Mesenchymal stem cell (in vitro differentiated cells and primary cell): ENCODE data around the gene NFIB.

Experiments
- DNase-seq: peaks from one replicate; pipeline ENCODE4 v3.0.0-alpha.2; 2013
- H2AFZ ChIP-seq: one replicate; pipeline ENCODE4 v1.6.1; 2013; ENCODE audit warnings: low read depth, mild to moderate bottlenecking, control low read depth, inconsistent platforms, low read length, moderate library complexity
- H2AK5ac ChIP-seq: 2 replicates; pipeline ENCODE4 v1.6.1; 2013; ENCODE audit warnings: low read length, moderate library complexity, mild to moderate bottlenecking, inconsistent platforms; ENCODE audit not compliant: severe bottlenecking
- H2BK120ac ChIP-seq: one replicate; pipeline ENCODE4 v1.6.1; 2013; ENCODE audit warnings: low read depth, mild to moderate bottlenecking, inconsistent platforms, low read length, moderate library complexity
- H2BK12ac ChIP-seq, 2 experiments: one replicate each; pipeline ENCODE4 v1.6.1; 2013; ENCODE audit warnings: inconsistent platforms in 2 of 2, low read length in 2 of 2, mild to moderate bottlenecking in 2 of 2, moderate library complexity in 2 of 2, control low read depth in 1 of 2
- H2BK15ac ChIP-seq: one replicate; pipeline ENCODE4 v1.6.1; 2013; ENCODE audit warnings: mild to moderate bottlenecking, low read depth, inconsistent platforms; ENCODE audit not compliant: poor library complexity, severe bottlenecking
- H2BK5ac ChIP-seq: 2 replicates; pipeline ENCODE4 v1.6.1; 2013; ENCODE audit warnings: low read depth, mild to moderate bottlenecking, low read length, control low read depth, inconsistent platforms; ENCODE audit not compliant: poor library complexity, severe bottlenecking
- H3K14ac ChIP-seq, 2 experiments: one replicate each; pipeline ENCODE4 v1.6.1; 2013; ENCODE audit warnings: inconsistent platforms in 2 of 2, low read length in 2 of 2, control low read depth in 1 of 2, mild to moderate bottlenecking in 1 of 2, moderate library complexity in 1 of 2
- H3K18ac ChIP-seq, 2 experiments: one replicate each; pipeline ENCODE4 v1.6.1; 2013; ENCODE audit warnings: inconsistent platforms in 2 of 2, low read length in 2 of 2, control low read depth in 1 of 2, low read depth in 1 of 2, mild to moderate bottlenecking in 1 of 2
- H3K23ac ChIP-seq, 2 experiments: one replicate each; pipeline ENCODE4 v1.6.1; 2013; ENCODE audit warnings: inconsistent platforms in 2 of 2, low read length in 2 of 2, mild to moderate bottlenecking in 2 of 2, moderate library complexity in 2 of 2, control low read depth in 1 of 2
- H3K27ac ChIP-seq: 2 replicates; pipeline ENCODE4 v1.5.1; 2013; ENCODE audit warnings: mild to moderate bottlenecking, moderate library complexity, low read length, control low read depth, inconsistent platforms; ENCODE audit not compliant: poor library complexity, severe bottlenecking
- H3K27me3 ChIP-seq, 2 experiments: 2 replicates each; pipeline versions ENCODE4 v1.6.1 to v1.7.0; 2013; ENCODE audit warnings: low read length in 2 of 2, mild to moderate bottlenecking in 2 of 2, moderate library complexity in 2 of 2, control low read depth in 1 of 2, inconsistent platforms in 1 of 2; ENCODE audit not compliant: control insufficient read depth in 1 of 2, insufficient read depth in 1 of 2
- H3K36me3 ChIP-seq, 2 experiments: 2 replicates each; pipeline versions ENCODE4 v1.6.1 to v1.7.0; 2013; ENCODE audit warnings: low read length in 2 of 2, control low read depth in 1 of 2, inconsistent platforms in 1 of 2, low read depth in 1 of 2, mild to moderate bottlenecking in 1 of 2; ENCODE audit not compliant: insufficient read depth in 2 of 2, control insufficient read depth in 1 of 2
- H3K4ac ChIP-seq, 2 experiments: one replicate each; pipeline ENCODE4 v1.6.1; 2013; ENCODE audit warnings: inconsistent platforms in 2 of 2, low read length in 2 of 2, mild to moderate bottlenecking in 2 of 2, moderate library complexity in 2 of 2, control low read depth in 1 of 2, low read depth in 1 of 2
- H3K4me1 ChIP-seq: 2 replicates; pipeline ENCODE4 v1.6.1; 2013; ENCODE audit warnings: low read depth, low read length, control low read depth; ENCODE audit not compliant: control insufficient read depth, insufficient read depth
- H3K4me2 ChIP-seq: 2 replicates; pipeline ENCODE4 v1.6.1; 2013; ENCODE audit warnings: low read length, mild to moderate bottlenecking, inconsistent platforms; ENCODE audit not compliant: poor library complexity, severe bottlenecking
- H3K4me3 ChIP-seq, 2 experiments: 2 replicates each; pipeline versions ENCODE4 v1.5.1 to v1.7.0; 2013; ENCODE audit warnings: low read length in 2 of 2, mild to moderate bottlenecking in 2 of 2, control low read depth in 1 of 2, low read depth in 1 of 2; ENCODE audit not compliant: insufficient read depth in 1 of 2
- H3K79me1 ChIP-seq: replicated peaks from 2 replicates; pipeline ENCODE4 v1.6.1; 2013; ENCODE audit warnings: mild to moderate bottlenecking, control low read depth, low read length, inconsistent platforms; ENCODE audit not compliant: poor library complexity, severe bottlenecking
- H3K9ac ChIP-seq: 2 replicates; pipeline ENCODE4 v1.7.0; 2013; ENCODE audit warnings: mild to moderate bottlenecking, low read length, moderate library complexity
- H3K9me3 ChIP-seq: 2 replicates; pipeline ENCODE4 v1.7.0; 2013; ENCODE audit warnings: mild to moderate bottlenecking, low read length; ENCODE audit not compliant: control insufficient read depth
- H4K8ac ChIP-seq: one replicate; pipeline ENCODE4 v1.6.1; 2013; ENCODE audit warnings: inconsistent platforms, mild to moderate bottlenecking, low read length, moderate library complexity
- H4K91ac ChIP-seq: one replicate; pipeline ENCODE4 v1.6.1; 2013; ENCODE audit warnings: mild to moderate bottlenecking, low read length, inconsistent platforms
- whole genome bisulfite sequencing: methylation state at CpG from one replicate; pipeline ENCODE4 v1.1.7; 2013; ENCODE audit warnings: mixed read lengths; 5-methylcytosine and 5-hydroxymethylcytosine counted together

The NFIB gene

DNA sequence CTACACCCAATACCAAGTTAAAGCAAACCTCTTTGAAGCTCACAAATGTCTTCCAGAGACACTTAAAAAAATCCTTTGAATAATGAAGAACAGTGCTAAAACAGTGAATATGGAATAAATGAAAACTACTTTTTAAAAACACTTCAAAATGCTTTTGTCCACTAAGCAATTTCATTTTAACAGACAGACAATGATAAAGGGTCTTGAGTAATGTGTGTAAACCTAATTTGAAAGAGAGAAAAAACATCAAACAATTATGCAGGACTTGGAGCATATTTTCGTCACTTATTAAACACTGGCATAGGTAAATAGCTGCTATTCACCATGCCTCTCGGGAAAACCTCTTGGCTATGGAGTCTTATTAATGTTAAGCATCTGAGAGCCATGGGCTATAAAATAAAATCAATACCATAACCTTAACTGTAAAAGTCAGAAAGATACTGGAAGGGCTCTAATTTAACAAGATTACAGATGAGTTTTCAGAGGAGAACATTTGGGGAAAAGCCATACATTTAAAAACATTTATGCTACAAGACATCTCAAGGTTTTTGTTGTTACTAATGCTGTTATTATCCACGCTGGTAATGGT lies 177.8 kb downstream of the NFIB start:
- Histone ChIP-seq H3K4ac (no peak overlapping the region), H2AFZ (no peak overlapping the region), H2BK15ac (no peak overlapping the region), H3K18ac (no peak overlapping the region), H3K36me3 (peaks cover 0 to 11% of the 10 kb centered on the region in 2 experiments), H3K27ac (no peak overlapping the region), H3K4me2 (no peak overlapping the region), H3K9me3 (no peaks in the 10 kb centered on the region), H2BK120ac (no peak overlapping the region), H3K79me1 (peaks cover 2% of the 10 kb centered on the region), H4K91ac (no peak overlapping the region), H3K9ac (no peak overlapping the region), H3K23ac (no peak overlapping the region), H2BK5ac (no peak overlapping the region), H3K4me3 (no peak overlapping the region), H3K27me3 (no peaks in the 10 kb centered on the region), H3K14ac (no peak overlapping the region), H3K4me1 (no peaks in the 10 kb centered on the region), H2AK5ac (no peak overlapping the region), H4K8ac (no peak overlapping the region), H2BK12ac (no peak overlapping the region)
- no peak for DNase-seq
- 100% methylated on average over 1 of the region's 3 CpGs for WGBS

DNA sequence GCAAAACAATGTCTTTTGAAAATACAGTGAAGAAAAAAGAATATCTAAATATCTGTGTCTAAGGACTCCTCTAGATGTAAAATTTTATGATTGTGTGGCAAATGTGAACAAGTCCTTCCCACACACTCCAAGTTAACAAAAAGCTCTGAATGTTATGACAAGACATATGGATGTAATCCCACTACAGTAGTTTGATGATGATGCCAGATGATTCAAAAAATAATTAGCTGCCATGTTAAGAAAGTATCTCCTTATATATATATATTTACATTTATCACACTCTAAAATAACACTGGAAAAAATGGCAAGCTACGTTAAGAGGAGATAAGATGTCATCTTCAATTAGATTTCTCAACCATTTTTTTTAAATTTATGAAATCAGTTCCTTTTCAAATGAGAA lies 178.5 kb downstream of the NFIB start:
- Histone ChIP-seq H3K27ac (no peak overlapping the region), H2AFZ (no peak overlapping the region), H4K8ac (no peak overlapping the region), H4K91ac (no peak overlapping the region), H3K79me1 (no peaks in the 10 kb centered on the region), H2BK15ac (no peak overlapping the region), H2AK5ac (no peak overlapping the region), H2BK12ac (no peak overlapping the region), H3K9me3 (no peaks in the 10 kb centered on the region), H3K27me3 (no peaks in the 10 kb centered on the region), H3K4me2 (no peak overlapping the region), H3K36me3 (peaks cover 0 to 11% of the 10 kb centered on the region in 2 experiments), H2BK5ac (no peak overlapping the region), H3K4me3 (no peak overlapping the region), H3K4me1 (no peaks in the 10 kb centered on the region), H3K23ac (no peak overlapping the region), H2BK120ac (no peak overlapping the region), H3K9ac (no peak overlapping the region), H3K18ac (no peak overlapping the region), H3K4ac (no peak overlapping the region), H3K14ac (no peak overlapping the region)
- no CpG with 5 or more reads among the region's 1 CpG for WGBS
- DNase-seq: no peak

DNA sequence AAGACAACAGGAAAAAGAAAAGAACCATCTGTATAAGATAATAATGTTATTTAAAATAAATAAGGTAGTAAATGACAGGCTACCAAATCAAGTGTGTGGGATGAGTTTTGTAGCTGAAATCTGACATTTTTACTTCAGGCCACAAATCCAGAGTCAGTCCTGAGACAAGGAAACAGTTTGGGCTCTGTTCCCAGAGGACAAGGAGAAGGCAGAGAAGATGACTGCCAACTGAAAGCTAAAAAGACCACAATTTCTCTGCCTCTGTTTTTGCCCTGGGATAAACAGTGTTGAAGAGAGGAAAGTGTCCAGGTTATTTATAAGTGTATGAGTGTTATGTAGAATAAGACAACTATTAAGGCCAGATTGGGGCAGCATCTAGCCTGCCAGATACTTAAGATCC lies 180.5 kb downstream of the NFIB start:
- Histone ChIP-seq H4K91ac (no peak overlapping the region), H3K36me3 (peaks cover 0 to 11% of the 10 kb centered on the region in 2 experiments), H2BK5ac (no peak overlapping the region), H2BK15ac (no peak overlapping the region), H2BK120ac (no peak overlapping the region), H2BK12ac (no peak overlapping the region), H3K4me3 (no peak overlapping the region), H3K9ac (no peak overlapping the region), H3K23ac (no peak overlapping the region), H3K27ac (no peak overlapping the region), H3K4ac (no peak overlapping the region), H3K18ac (no peak overlapping the region), H3K79me1 (no peaks in the 10 kb centered on the region), H3K14ac (no peak overlapping the region), H2AK5ac (no peak overlapping the region), H3K27me3 (no peaks in the 10 kb centered on the region), H2AFZ (no peak overlapping the region), H3K4me2 (no peak overlapping the region), H4K8ac (no peak overlapping the region), H3K9me3 (no peaks in the 10 kb centered on the region), H3K4me1 (no peaks in the 10 kb centered on the region)
- no peak for DNase-seq

DNA sequence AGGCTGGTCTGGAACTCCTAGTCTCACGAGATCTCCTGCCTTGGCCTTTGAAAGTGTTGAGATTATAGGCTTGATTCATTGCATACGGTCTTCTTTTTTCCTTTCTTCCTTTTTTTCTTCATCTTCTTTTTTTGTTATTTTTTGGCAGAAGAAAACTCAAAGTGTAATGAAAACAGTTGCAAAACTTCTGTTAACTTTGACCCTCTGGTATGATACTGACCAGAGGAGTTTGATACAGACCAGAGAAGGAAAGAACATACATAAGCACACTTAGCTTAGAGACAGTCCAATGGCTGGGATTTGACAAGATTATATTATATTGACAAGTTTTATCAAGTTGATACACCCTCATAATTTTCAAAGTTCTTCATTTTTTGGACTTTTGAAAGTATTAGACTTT lies 181.2 kb downstream of the NFIB start:
- Histone ChIP-seq H4K8ac (no peak overlapping the region), H3K4me2 (no peak overlapping the region), H3K23ac (no peak overlapping the region), H3K9ac (no peak overlapping the region), H3K4ac (no peak overlapping the region), H3K27me3 (no peaks in the 10 kb centered on the region), H3K79me1 (no peaks in the 10 kb centered on the region), H3K18ac (no peak overlapping the region), H3K4me1 (no peaks in the 10 kb centered on the region), H2AFZ (no peak overlapping the region), H3K4me3 (no peak overlapping the region), H2BK120ac (no peak overlapping the region), H3K14ac (no peak overlapping the region), H3K9me3 (no peaks in the 10 kb centered on the region), H2AK5ac (no peak overlapping the region), H2BK12ac (no peak overlapping the region), H2BK15ac (no peak overlapping the region), H2BK5ac (no peak overlapping the region), H4K91ac (no peak overlapping the region), H3K27ac (no peak overlapping the region), H3K36me3 (peaks cover 0 to 11% of the 10 kb centered on the region in 2 experiments)
- DNase-seq: no peak
- WGBS: no CpG with 5 or more reads among the region's 2 CpGs
